GM13977 (cell line): Measurements from ENCODE around the gene CYB561.

ENCODE experiments used
- DNase-seq: peaks from one replicate; pipeline ENCODE4 v3.0.0; 2012; ENCODE audit warnings: low spot score
- in situ Hi-C: fragments of 300-500 bp; cut with MboI; formaldehyde crosslinking; loops from one replicate; pipeline ENCODE4 v1.12.0; 2022; ENCODE audit warnings: low sequenced_read_pairs, low pct_unique_long_range_greater_than_20kb, mixed read lengths, inconsistent platforms; ENCODE audit not compliant: unreplicated experiment
- TF ChIP-seq, protein P1 (sequence below): IDR thresholded peaks from 2 replicates; pipeline ENCODE4 v1.5.1; 2012; ENCODE audit warnings: mild to moderate bottlenecking, control low read depth; ENCODE audit not compliant: insufficient read depth; ENCODE audit errors: extremely low read depth, missing control alignments

CYB561 gene

DNA sequence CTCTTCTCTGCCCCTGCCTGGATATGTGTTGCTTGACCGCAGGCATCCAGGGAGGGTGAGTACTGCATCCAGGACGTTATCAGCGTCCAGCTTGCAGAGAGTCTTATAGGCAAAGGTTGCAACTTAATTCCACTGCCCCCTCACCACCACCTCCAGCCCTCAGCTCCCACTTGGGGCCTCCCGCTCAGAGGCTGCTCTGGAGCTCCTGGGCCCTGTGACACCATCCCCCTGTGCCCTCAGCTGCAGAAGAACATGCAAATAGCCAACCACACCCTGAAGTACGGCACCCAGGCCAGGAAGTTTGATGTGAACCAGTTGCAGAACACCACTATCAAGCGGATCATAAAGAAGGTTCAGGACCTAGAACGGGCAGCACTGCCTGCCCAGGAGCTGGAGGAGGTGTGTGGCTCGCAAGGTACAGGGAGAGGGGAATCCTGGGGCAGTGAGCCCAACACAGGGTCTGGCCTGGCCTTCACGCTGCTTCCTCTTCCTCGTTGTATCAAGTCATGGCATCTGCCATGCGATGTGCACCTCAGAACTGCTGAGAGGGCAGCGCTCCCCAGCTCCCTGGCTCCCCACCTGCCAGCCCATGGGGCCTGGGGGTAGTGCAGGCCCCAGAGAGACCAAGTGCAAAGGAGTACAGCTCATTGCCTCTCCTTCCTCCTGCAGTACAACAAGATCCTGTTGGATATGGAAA, 40.4 kb upstream of the CYB561 start:
- in situ Hi-C loops: loop anchor here (10.0 kb wide), 1 partner anchor 62 kb away; no protein-coding TSS in a partner anchor
- TF ChIP-seq, protein P1, sequence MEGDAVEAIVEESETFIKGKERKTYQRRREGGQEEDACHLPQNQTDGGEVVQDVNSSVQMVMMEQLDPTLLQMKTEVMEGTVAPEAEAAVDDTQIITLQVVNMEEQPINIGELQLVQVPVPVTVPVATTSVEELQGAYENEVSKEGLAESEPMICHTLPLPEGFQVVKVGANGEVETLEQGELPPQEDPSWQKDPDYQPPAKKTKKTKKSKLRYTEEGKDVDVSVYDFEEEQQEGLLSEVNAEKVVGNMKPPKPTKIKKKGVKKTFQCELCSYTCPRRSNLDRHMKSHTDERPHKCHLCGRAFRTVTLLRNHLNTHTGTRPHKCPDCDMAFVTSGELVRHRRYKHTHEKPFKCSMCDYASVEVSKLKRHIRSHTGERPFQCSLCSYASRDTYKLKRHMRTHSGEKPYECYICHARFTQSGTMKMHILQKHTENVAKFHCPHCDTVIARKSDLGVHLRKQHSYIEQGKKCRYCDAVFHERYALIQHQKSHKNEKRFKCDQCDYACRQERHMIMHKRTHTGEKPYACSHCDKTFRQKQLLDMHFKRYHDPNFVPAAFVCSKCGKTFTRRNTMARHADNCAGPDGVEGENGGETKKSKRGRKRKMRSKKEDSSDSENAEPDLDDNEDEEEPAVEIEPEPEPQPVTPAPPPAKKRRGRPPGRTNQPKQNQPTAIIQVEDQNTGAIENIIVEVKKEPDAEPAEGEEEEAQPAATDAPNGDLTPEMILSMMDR: no peak
- no peak for DNase-seq

- TF ChIP-seq, protein P1: no peak
- in situ Hi-C loops: loop anchor here (10.0 kb wide), 1 partner anchor 59 kb away; no protein-coding TSS in a partner anchor
- no peak for DNase-seq
Measured at GRCh38 chr17:63483655-63484575, 37.8 kb upstream of the CYB561 start.

DNA sequence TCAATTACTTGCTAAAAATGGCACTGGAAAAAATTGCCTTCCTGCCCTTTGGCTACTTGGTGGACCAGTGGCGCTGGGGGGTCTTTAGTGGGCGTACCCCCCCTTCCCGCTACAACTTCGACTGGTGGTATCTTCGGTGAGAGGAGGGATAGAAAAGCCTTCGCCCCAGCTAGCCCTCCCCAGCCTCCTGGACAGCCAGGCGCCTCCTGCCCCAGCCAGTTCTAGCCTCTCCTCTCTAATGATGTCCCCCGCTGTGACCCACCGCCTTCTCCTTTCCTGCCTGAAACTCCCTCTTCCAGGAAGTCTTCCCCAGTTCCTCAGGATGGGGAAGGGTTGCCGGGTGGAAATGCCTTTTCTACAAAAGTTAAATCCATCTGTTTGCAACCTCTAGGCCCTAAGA, 36.9 kb upstream of the CYB561 start:
- TF ChIP-seq, protein P1: no peak
- in situ Hi-C loops: loop anchor here (10.0 kb wide), 1 partner anchor 58 kb away; no protein-coding TSS in a partner anchor
- DNase-seq: no peak

DNA sequence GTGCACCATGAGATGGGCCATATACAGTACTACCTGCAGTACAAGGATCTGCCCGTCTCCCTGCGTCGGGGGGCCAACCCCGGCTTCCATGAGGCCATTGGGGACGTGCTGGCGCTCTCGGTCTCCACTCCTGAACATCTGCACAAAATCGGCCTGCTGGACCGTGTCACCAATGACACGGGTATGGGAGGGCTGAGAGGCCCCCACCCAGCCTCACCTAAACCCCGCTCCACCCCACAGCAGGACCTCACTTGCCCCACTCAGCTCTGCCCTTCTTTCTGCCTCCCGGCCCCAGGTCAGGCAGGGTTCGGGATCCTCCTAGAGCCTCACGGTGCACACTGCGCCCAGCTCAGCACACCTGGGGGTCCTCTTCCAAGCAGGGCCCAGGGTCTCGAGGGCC, 36.4 kb upstream of the CYB561 start:
- DNase-seq: no peak
- TF ChIP-seq, protein P1: no peak
- in situ Hi-C loops: loop anchor here (10.0 kb wide), 1 partner anchor 58 kb away; no protein-coding TSS in a partner anchor

DNA sequence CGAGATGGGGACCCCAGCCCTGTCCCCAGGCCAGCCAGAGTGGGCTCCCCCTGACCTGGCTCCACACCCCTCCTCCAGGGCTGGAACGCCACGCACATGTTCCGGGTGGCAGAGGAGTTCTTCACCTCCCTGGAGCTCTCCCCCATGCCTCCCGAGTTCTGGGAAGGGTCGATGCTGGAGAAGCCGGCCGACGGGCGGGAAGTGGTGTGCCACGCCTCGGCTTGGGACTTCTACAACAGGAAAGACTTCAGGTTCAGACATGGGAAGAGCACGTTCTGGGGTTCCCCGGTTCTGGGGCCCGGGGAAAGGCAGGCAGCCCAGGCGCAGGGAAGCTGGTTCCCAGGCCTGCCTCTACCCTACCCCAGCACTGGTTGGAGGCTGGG, 35.4 kb upstream of the CYB561 start:
- TF ChIP-seq, protein P1: no peak
- in situ Hi-C loops: loop anchor here (10.0 kb wide), 1 partner anchor 57 kb away; no protein-coding TSS in a partner anchor
- no peak for DNase-seq

DNA sequence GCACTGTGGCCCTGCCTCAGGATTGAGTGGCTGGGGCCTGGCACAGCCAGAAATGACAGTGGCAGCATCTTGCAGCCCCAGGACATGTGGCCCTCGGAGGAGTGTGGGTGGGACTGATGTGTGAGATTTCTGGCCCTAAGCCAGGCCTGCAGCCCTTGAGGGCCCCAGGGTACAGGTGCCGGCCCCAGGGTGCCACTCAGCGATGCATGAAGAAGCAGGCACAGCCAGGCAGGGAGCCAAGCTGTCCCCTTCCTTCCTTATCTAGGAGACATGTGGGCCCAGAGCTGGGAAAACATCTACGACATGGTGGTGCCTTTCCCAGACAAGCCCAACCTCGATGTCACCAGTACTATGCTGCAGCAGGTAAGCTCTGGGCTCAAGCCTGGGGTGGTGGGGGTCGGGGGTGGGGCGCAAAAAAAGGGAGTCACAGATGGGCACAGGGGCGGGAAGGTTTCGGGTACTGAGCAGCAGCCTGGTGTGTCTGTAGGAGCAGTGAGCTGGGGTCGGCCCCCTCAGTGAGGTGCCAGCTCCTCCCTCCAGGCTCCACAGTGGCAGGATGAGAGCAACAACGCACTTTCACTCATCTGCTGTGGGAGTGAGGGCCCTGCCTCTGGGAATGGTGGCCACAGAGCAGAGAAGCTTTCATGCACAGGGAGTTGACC, 34.9 kb upstream of the CYB561 start:
- in situ Hi-C loops: loop anchor here (10.0 kb wide), 1 partner anchor 56 kb away; no protein-coding TSS in a partner anchor
- TF ChIP-seq, protein P1: no peak
- DNase-seq: no peak
